Brain pericyte (primary cell): Measurements from ENCODE around the gene CRHR1.

Experiments used
- DNase-seq: peaks from one replicate; pipeline ENCODE4 v3.0.0-alpha.2; 2012; ENCODE audit warnings: low read depth, low spot score

Gene CRHR1

GRCh38 chr17:45758544-45758943 is 25.6 kb upstream of the CRHR1 start:
- no peak for DNase-seq

- DNase-seq: no peak
Measured at GRCh38 chr17:45759761-45760160, 24.4 kb upstream of the CRHR1 start.

GRCh38 chr17:45761957-45762565 is 22.1 kb upstream of the CRHR1 start:
- no peak for DNase-seq

- DNase-seq: no peak
Measured at GRCh38 chr17:45763182-45763581, 20.9 kb upstream of the CRHR1 start.

- DNase-seq: no peak
Measured at GRCh38 chr17:45764479-45764878, 19.6 kb upstream of the CRHR1 start.

- DNase-seq: no peak
Measured at GRCh38 chr17:45768000-45768399, 16.1 kb upstream of the CRHR1 start.

GRCh38 chr17:45770632-45771270 is 13.4 kb upstream of the CRHR1 start:
- no peak for DNase-seq

GRCh38 chr17:45771271-45771959 is 12.7 kb upstream of the CRHR1 start:
- DNase-seq: no peak

- DNase-seq: no peak
Measured at GRCh38 chr17:45775148-45775547, 9.0 kb upstream of the CRHR1 start.

GRCh38 chr17:45775576-45776011 is 8.5 kb upstream of the CRHR1 start:
- no peak for DNase-seq

GRCh38 chr17:45776896-45777295 is 7.2 kb upstream of the CRHR1 start:
- no peak for DNase-seq

GRCh38 chr17:45777388-45777787 is 6.7 kb upstream of the CRHR1 start:
- DNase-seq: no peak

GRCh38 chr17:45780921-45781320 is 3.2 kb upstream of the CRHR1 start:
- DNase-seq: no peak

- no peak for DNase-seq
Measured at GRCh38 chr17:45782889-45783592, 1.1 kb upstream of the CRHR1 start.

GRCh38 chr17:45783593-45784292 is 377 bp upstream of the CRHR1 start:
- no peak for DNase-seq

- DNase-seq: no peak
Measured at GRCh38 chr17:45784741-45785479, 790 bp downstream of the CRHR1 start.

- DNase-seq: no peak
Measured at GRCh38 chr17:45785480-45786193, 1.5 kb downstream of the CRHR1 start.

- no peak for DNase-seq
Measured at GRCh38 chr17:45786349-45786748, 2.2 kb downstream of the CRHR1 start.

- no peak for DNase-seq
Measured at GRCh38 chr17:45787044-45787443, 2.9 kb downstream of the CRHR1 start.

GRCh38 chr17:45787656-45788055 is 3.5 kb downstream of the CRHR1 start:
- DNase-seq: no peak
